ENCODE measurements around the gene PHYKPL. TPM values are rescaled to one million over a fixed set of nuclear protein-coding genes. Genes with fewer than 3 reads are reported as not detected.

Gene PHYKPL
- total and polyA plus RNA-seq, 2 of the 8 experiments (the other 6 are each of a cell fraction or from before 2014, with no cell fraction given), result 25.1 to 32.1 TPM

DNA sequence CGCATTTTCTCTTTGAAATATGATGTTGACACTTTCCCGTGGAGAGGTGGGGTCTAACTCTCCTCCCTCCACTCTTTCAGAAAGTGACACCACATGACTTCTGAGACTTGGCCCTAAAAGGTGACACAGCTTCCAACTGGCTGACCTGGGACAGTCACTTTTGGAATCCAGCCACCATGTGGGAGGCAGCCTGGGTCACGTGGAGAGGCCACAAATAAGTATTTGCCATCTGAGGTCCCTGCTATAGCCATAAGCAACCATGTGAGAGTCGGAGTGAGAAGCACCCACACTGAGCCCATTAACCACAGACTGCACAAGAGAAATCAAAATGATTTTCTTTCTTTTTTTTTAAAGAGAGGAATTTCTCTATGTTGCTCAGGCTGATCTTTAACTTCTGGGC lies 4.1 kb upstream of the PHYKPL start:
- Histone ChIP-seq H3K23me2 (ENCODE audit: low read depth, low read length) (peaks cover 5% of the 10 kb centered on the region; the same call in 1 of the 2 replicates), H2BK12ac (ENCODE audit: low read depth, low read length) (no peak overlapping the region), H3K9me3 (ENCODE audit: insufficient read depth in 2 of 2, low read depth in 1 of 2, low read length in 1 of 2) (no peaks in the 10 kb centered on the region), H3K4me2 (ENCODE audit: insufficient read depth in 1 of 2, low read depth in 2 of 2, low read length in 2 of 2) (no peak overlapping the region), H3K79me2 (ENCODE audit: control insufficient read depth in 1 of 2, insufficient read depth in 2 of 2, low read length in 2 of 2) (peaks cover 0 to under 1% of the 10 kb centered on the region in 2 experiments; a peak in 1 of 4 replicates), H3K36me3 (ENCODE audit: control insufficient read depth in 2 of 4, insufficient read depth in 4 of 4, low read length in 3 of 4) (no peaks in the 10 kb centered on the region), H2BK120ac (replicated peaks; ENCODE audit: low read depth, low read length) (no peak overlapping the region), H4K8ac (ENCODE audit: extremely low read depth, insufficient read depth, low read length) (no peak overlapping the region), H3K9ac (replicated peaks in 1 of 4; ENCODE audit: extremely low read depth in 1 of 4, low read depth in 3 of 4, low read length in 3 of 4) (no peak overlapping the region), H3K56ac (replicated peaks; ENCODE audit: insufficient read length, low read depth, low read length) (no peak overlapping the region), H3K79me1 (ENCODE audit: low read depth, low read length) (peaks cover under 1% of the 10 kb centered on the region; the same call in 1 of the 2 replicates), H2AK5ac (ENCODE audit: low read depth, low read length) (no peak overlapping the region), H4K5ac (ENCODE audit: insufficient read length, low read depth, low read length) (no peak overlapping the region), H3K4me1 (replicated peaks in 1 of 4; ENCODE audit: control insufficient read depth in 3 of 4, insufficient read depth in 4 of 4, low read length in 3 of 4) (peaks cover 0 to 12% (median 4%) of the 10 kb centered on the region in 4 experiments; a peak in 5 of 7 replicates), H2BK15ac (ENCODE audit: low read length) (no peak overlapping the region), H3K4ac (replicated peaks; ENCODE audit: insufficient read length, low read depth, low read length) (no peak overlapping the region), H2BK20ac (ENCODE audit: low read length) (no peak overlapping the region), H2AFZ (ENCODE audit: low read length) (no peak overlapping the region), H2BK5ac (ENCODE audit: low read depth, low read length) (no peak overlapping the region), H3K27ac (ENCODE audit: low read depth, low read length) (no peak overlapping the region), H3K14ac (ENCODE audit: insufficient read length) (no peak overlapping the region), H4K91ac (replicated peaks; ENCODE audit: insufficient read length, low read length) (no peak overlapping the region), H3K18ac (ENCODE audit: extremely low read depth, low read length) (no peak overlapping the region), H3K23ac (ENCODE audit: insufficient read length) (no peak overlapping the region), H4K20me1 (replicated peaks in 1 of 2; ENCODE audit: control insufficient read depth in 1 of 2, insufficient read depth in 2 of 2, low read length in 2 of 2) (no peaks in the 10 kb centered on the region), H3K27me3 (replicated peaks in 1 of 4; ENCODE audit: control insufficient read depth in 3 of 4, extremely low read depth in 1 of 4, insufficient read depth in 3 of 4, low read length in 3 of 4) (no peaks in the 10 kb centered on the region), H3K4me3 (ENCODE audit: extremely low read depth in 1 of 4, insufficient read depth in 2 of 4, low read depth in 3 of 4, low read length in 4 of 4) (no peak overlapping the region)
- CTCF ChIA-PET (ENCODE audit: partially characterized antibody), result interaction anchor here (1.1 to 1.2 kb wide), 3 partner anchors 12 to 146 kb away, joined by 3 to 5 read pairs (median 3); no protein-coding TSS in a partner anchor
- POLR2A ChIA-PET (ENCODE audit: partially characterized antibody), result interaction anchor here (1.1 to 21.6 kb wide), 3 partner anchors 8 to 26 kb away, joined by 3 to 507 read pairs (median 3); partner anchors contain the start of gene HNRNPAB
- WGBS, 2 experiments (ENCODE audit: extremely low coverage in 1 of 2, insufficient coverage in 1 of 2, insufficient read length in 1 of 2, insufficient replicate concordance in 2 of 2, low coverage in 1 of 2, low lambda C conversion rate in 2 of 2, missing lambda C conversion rate in 1 of 2), result 89% methylated on average over 4 of the region's 4 CpGs; no CpG with 5 or more reads in 1 of the 2 experiments
- DNase-seq (ENCODE audit: low read depth in 1 of 2, low spot score in 2 of 2) (no peak), FAIRE-seq (no peak)
- TF ChIP-seq NRF1 (IDR thresholded peaks at IDR 0.05; ENCODE audit: low read depth, low read length) (no peak), POU5F1 (IDR thresholded peaks at IDR 0.05; ENCODE audit: low read depth, low read length) (no peak), RFX5 (IDR thresholded peaks at IDR 0.05; ENCODE audit: borderline replicate concordance, low read depth, low read length) (no peak), SAP30 (IDR thresholded peaks at IDR 0.05; ENCODE audit: insufficient read depth, insufficient replicate concordance, low read length) (no peak), KDM4A (IDR thresholded peaks at IDR 0.05; ENCODE audit: low read depth, low read length, severe bottlenecking) (no peak), TBP (IDR thresholded peaks at IDR 0.05; ENCODE audit: low read depth, low read length) (no peak), HDAC2 (IDR thresholded peaks at IDR 0.05; ENCODE audit: borderline replicate concordance in 1 of 2, low read depth in 2 of 2, low read length in 2 of 2) (no peak), RAD21 (IDR thresholded peaks at IDR 0.05 in 1 of 2, conservative IDR thresholded peaks at IDR 0.05 in 1 of 2; ENCODE audit: low read depth in 2 of 2, low read length in 2 of 2) (no peak), POLR2AphosphoS5 (IDR thresholded peaks at IDR 0.05; ENCODE audit: low read depth, low read length) (no peak)
- TF ChIP-seq, protein P1, sequence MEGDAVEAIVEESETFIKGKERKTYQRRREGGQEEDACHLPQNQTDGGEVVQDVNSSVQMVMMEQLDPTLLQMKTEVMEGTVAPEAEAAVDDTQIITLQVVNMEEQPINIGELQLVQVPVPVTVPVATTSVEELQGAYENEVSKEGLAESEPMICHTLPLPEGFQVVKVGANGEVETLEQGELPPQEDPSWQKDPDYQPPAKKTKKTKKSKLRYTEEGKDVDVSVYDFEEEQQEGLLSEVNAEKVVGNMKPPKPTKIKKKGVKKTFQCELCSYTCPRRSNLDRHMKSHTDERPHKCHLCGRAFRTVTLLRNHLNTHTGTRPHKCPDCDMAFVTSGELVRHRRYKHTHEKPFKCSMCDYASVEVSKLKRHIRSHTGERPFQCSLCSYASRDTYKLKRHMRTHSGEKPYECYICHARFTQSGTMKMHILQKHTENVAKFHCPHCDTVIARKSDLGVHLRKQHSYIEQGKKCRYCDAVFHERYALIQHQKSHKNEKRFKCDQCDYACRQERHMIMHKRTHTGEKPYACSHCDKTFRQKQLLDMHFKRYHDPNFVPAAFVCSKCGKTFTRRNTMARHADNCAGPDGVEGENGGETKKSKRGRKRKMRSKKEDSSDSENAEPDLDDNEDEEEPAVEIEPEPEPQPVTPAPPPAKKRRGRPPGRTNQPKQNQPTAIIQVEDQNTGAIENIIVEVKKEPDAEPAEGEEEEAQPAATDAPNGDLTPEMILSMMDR (IDR thresholded peaks at IDR 0.05; ENCODE audit: control extremely low read depth in 1 of 3, insufficient read depth in 1 of 3, low read depth in 1 of 3, low read length in 3 of 3), result no peak
